HCT116 (cell line): Measurements from ENCODE around the gene SLC35A4. TPM values are rescaled to one million over a fixed set of nuclear protein-coding genes. Genes with fewer than 3 reads are reported as not detected.

Experiments
- ATAC-seq: fragments of 200-7000 bp; cut with Tn5 transposase; 2 replicates; pipeline ENCODE4 v1.9.1; 2020; ENCODE audit warnings: mild to moderate bottlenecking, moderate library complexity
- BruUV-seq: library from RNA; stranded (reverse); fragments of 400-500 nt; replicated peaks from 2 replicates; lab custom pipeline; 2021; lab: Mats Ljungman, UMichigan
- CTCF ChIA-PET: fragments of 300-600 bp; sonication (Branson Sonifier 250); formaldehyde crosslinking; loops from one replicate; lab custom pipeline; 2021; ENCODE audit warnings: antibody characterized with exemption; lab: Charles Lee
- POLR2A ChIA-PET: fragments of 300-600, 350-600 bp; sonication (Branson Sonifier 250); formaldehyde crosslinking; loops from one replicate; lab custom pipeline; 2021; ENCODE audit warnings: antibody characterized with exemption; lab: Charles Lee
- RAD21 ChIA-PET, 2 experiments: fragments of 300-600 bp; sonication (Branson Sonifier 250); formaldehyde crosslinking; loops; one replicate each; lab custom pipeline; 2023; ENCODE audit warnings: low total read pairs in 2 of 2; ENCODE audit not compliant: uncharacterized antibody in 2 of 2, unreplicated experiment in 2 of 2, low non-redundant PET in 1 of 2; lab: Charles Lee
- DNase-seq: peaks from one replicate; pipeline ENCODE4 v3.0.0-alpha.2; 2010; ENCODE audit warnings: low read depth, low spot score
- H2AFZ ChIP-seq: fragments of 200-600 bp; shearing (Covaris generic), sonication (generic); 2 replicates; pipeline ENCODE4 v1.6.1; 2017; ENCODE audit warnings: low read depth, mixed run types, mixed read lengths, antibody characterized with exemption, low read length; ENCODE audit not compliant: poor library complexity, severe bottlenecking
- H3K27ac ChIP-seq: 2 replicates; pipeline ENCODE4 v1.5.1; 2012; ENCODE audit warnings: low read depth, low read length
- H3K27me3 ChIP-seq: fragments of 200-600 bp; sonication (generic); 2 replicates; pipeline ENCODE4 v1.6.1; 2016; ENCODE audit warnings: mixed run types, low read length, mixed read lengths; ENCODE audit not compliant: insufficient read depth
- H3K36me3 ChIP-seq, 2 experiments: fragments of 200-500 bp in 1 of 2; fragments of 200-600 bp in 1 of 2; sonication (Bioruptor generic) in 1 of 2; sonication (generic) in 1 of 2; 2 replicates each; pipeline versions ENCODE4 v1.5.1 to v1.6.1; 2014 to 2016; ENCODE audit warnings: low read length in 2 of 2, inconsistent platforms in 1 of 2, mixed read lengths in 1 of 2, mixed run types in 1 of 2; ENCODE audit not compliant: insufficient read depth in 2 of 2, control insufficient read depth in 1 of 2
- H3K4me1 ChIP-seq, 2 experiments: fragments of 200-600 bp in 1 of 2; sonication (generic) in 1 of 2; 2 replicates each; pipeline versions ENCODE4 v1.5.1 to v1.6.1; 2012 to 2017; ENCODE audit warnings: low read length in 2 of 2, inconsistent platforms in 1 of 2, mild to moderate bottlenecking in 1 of 2, mixed read lengths in 1 of 2, mixed run types in 1 of 2, moderate library complexity in 1 of 2; ENCODE audit not compliant: insufficient read depth in 2 of 2, control insufficient read depth in 1 of 2
- H3K4me2 ChIP-seq: fragments of 200-600 bp; sonication (generic); 2 replicates; pipeline ENCODE4 v1.6.1; 2017; ENCODE audit warnings: mixed run types, low read length, mixed read lengths
- H3K4me3 ChIP-seq, 2 experiments: fragments of 200-600 bp in 1 of 2; sonication (generic) in 1 of 2; replicated peaks in 1 of 2; 2 replicates each; pipeline ENCODE4 v1.5.1; 2011 to 2016; ENCODE audit warnings: low read length in 2 of 2, control low read depth in 1 of 2, low read depth in 1 of 2, mild to moderate bottlenecking in 1 of 2, mixed read lengths in 1 of 2, mixed run types in 1 of 2
- H3K79me2 ChIP-seq: fragments of 200-600 bp; sonication (generic); 2 replicates; pipeline ENCODE4 v1.6.1; 2017; ENCODE audit warnings: mild to moderate bottlenecking, mixed run types, low read length, moderate library complexity, mixed read lengths; ENCODE audit not compliant: insufficient read depth
- H3K9ac ChIP-seq: fragments of 200-600 bp; sonication (generic); 2 replicates; pipeline ENCODE4 v1.6.1; 2016; ENCODE audit warnings: low read length, mixed read lengths
- H3K9me2 ChIP-seq: fragments of 200-600 bp; sonication (generic), shearing (Covaris generic); 2 replicates; pipeline ENCODE4 v1.6.1; 2017; ENCODE audit warnings: mixed run types, mild to moderate bottlenecking, moderate library complexity; ENCODE audit not compliant: insufficient read depth
- H3K9me3 ChIP-seq, 2 experiments: fragments of 200-500 bp in 1 of 2; fragments of 200-600 bp in 1 of 2; sonication (Bioruptor generic) in 1 of 2; sonication (generic) in 1 of 2; 2 replicates each; pipeline ENCODE4 v1.6.1; 2014 to 2017; ENCODE audit warnings: low read length in 2 of 2, mixed read lengths in 2 of 2, inconsistent platforms in 1 of 2, low read depth in 1 of 2, mild to moderate bottlenecking in 1 of 2, mixed run types in 1 of 2, moderate library complexity in 1 of 2; ENCODE audit not compliant: control insufficient read depth in 1 of 2, insufficient read depth in 1 of 2
- H4K20me1 ChIP-seq: fragments of 200-600 bp; sonication (generic), shearing (Covaris generic); 2 replicates; pipeline ENCODE4 v1.6.1; 2017; ENCODE audit warnings: mixed run types, mild to moderate bottlenecking, moderate library complexity; ENCODE audit not compliant: insufficient read depth
- CBX3 ChIP-seq: IDR thresholded peaks from 2 replicates; pipeline ENCODE4 v1.6.1; 2012; ENCODE audit warnings: low read depth
- CEBPB ChIP-seq: IDR thresholded peaks from 2 replicates; pipeline ENCODE4 v1.6.1; 2012; ENCODE audit warnings: low read depth
- EGR1 ChIP-seq: IDR thresholded peaks from 2 replicates; pipeline ENCODE4 v1.6.1; 2012; ENCODE audit warnings: low read depth
- JUND ChIP-seq: IDR thresholded peaks from 2 replicates; pipeline ENCODE4 v1.6.1; 2012
- POLR2A ChIP-seq: IDR thresholded peaks from 2 replicates; pipeline ENCODE4 v1.7.0; 2011; ENCODE audit warnings: borderline replicate concordance; ENCODE audit not compliant: insufficient read depth, insufficient read length; ENCODE audit errors: extremely low read depth
- REST ChIP-seq: IDR thresholded peaks from 2 replicates; pipeline ENCODE4 v1.6.1; 2012; ENCODE audit warnings: low read depth
- SP1 ChIP-seq: IDR thresholded peaks from 2 replicates; pipeline ENCODE4 v1.6.1; 2012; ENCODE audit warnings: low read depth
- TCF7L2 ChIP-seq: IDR thresholded peaks from 2 replicates; pipeline ENCODE4 v1.7.0; 2011; ENCODE audit warnings: borderline replicate concordance, inconsistent platforms; ENCODE audit not compliant: insufficient read depth, insufficient read length; ENCODE audit errors: extremely low read depth
- YY1 ChIP-seq: IDR thresholded peaks from 2 replicates; pipeline ENCODE4 v1.6.1; 2011; ENCODE audit warnings: low read length, low read depth, moderate library complexity, mild to moderate bottlenecking; ENCODE audit not compliant: insufficient replicate concordance; ENCODE audit errors: extremely low read depth
- intact Hi-C: fragments of 100-400 bp; cut with micrococcal nuclease; formaldehyde crosslinking; loops from 2 replicates; pipeline ENCODE4 v1.10.0; 2022
- total RNA-seq: library from RNA; stranded (reverse); gene quantifications from one replicate; pipeline ENCODE4 v1.2.1, GENCODE V29; 2021; ENCODE audit not compliant: unreplicated experiment
- TF ChIP-seq, protein P1 (sequence below): IDR thresholded peaks from 2 replicates; pipeline ENCODE4 v1.6.1; 2012
- TF ChIP-seq, protein P2 (sequence below): IDR thresholded peaks from 2 replicates; pipeline ENCODE4 v1.6.1; 2012

The SLC35A4 gene
- total RNA-seq, 1 experiment from 2014 or later, result 37.5 TPM

GRCh38 chr5:140542972-140543371 is 21.7 kb upstream of the SLC35A4 start:
- Histone ChIP-seq H3K27me3 (no peaks in the 10 kb centered on the region), H2AFZ (no peak overlapping the region), H3K79me2 (no peaks in the 10 kb centered on the region), H3K36me3 (peaks cover 16 to 21% of the 10 kb centered on the region in 2 experiments; a peak in 3 of 4 replicates), H3K9me3 (no peaks in the 10 kb centered on the region), H3K4me2 (no peak overlapping the region), H3K4me3 (no peak overlapping the region), H3K4me1 (peaks cover 2 to 18% of the 10 kb centered on the region in 2 experiments; a peak in 3 of 4 replicates), H3K27ac (no peak overlapping the region), H3K9ac (no peak overlapping the region), H3K9me2 (no peaks in the 10 kb centered on the region), H4K20me1 (no peaks in the 10 kb centered on the region)
- no TSS peak for BruUV-seq
- ChIA-PET RAD21 (no interaction called here), POLR2A (no interaction called here), CTCF (no interaction called here)
- TF ChIP-seq SP1 (no peak), EGR1 (no peak), CBX3 (no peak), TCF7L2 (no peak), CEBPB (no peak), JUND (no peak), YY1 (no peak), POLR2A (no peak), REST (no peak)
- TF ChIP-seq, protein P1, sequence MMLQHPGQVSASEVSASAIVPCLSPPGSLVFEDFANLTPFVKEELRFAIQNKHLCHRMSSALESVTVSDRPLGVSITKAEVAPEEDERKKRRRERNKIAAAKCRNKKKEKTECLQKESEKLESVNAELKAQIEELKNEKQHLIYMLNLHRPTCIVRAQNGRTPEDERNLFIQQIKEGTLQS, result no peak
- TF ChIP-seq, protein P2, sequence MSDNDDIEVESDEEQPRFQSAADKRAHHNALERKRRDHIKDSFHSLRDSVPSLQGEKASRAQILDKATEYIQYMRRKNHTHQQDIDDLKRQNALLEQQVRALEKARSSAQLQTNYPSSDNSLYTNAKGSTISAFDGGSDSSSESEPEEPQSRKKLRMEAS, result no peak
- no peak for ATAC-seq
- intact Hi-C loops, result no loop called here
- DNase-seq, result no peak
